Type B pancreatic cell (in vitro differentiated cells): Measurements from ENCODE around the gene RAX. TPM values are rescaled to one million over a fixed set of nuclear protein-coding genes. Genes with fewer than 3 reads are reported as not detected.

Experiments
- DNase-seq: peaks from one replicate; pipeline ENCODE4 v3.0.0; 2021; ENCODE audit warnings: mixed read lengths; ENCODE audit not compliant: unreplicated experiment; ENCODE audit errors: extremely low spot score
- H3K27ac Mint-ChIP-seq: 2 replicates; pipeline ENCODE4 v1.8.0; 2021; ENCODE audit warnings: mild to moderate bottlenecking, mixed read lengths
- H3K27me3 Mint-ChIP-seq: 2 replicates; pipeline ENCODE4 v1.8.0; 2021; ENCODE audit warnings: mixed read lengths
- H3K36me3 Mint-ChIP-seq: 2 replicates; pipeline ENCODE4 v1.8.0; 2021; ENCODE audit warnings: mixed read lengths
- H3K4me1 Mint-ChIP-seq: one replicate; pipeline ENCODE4 v1.8.0; 2021; ENCODE audit warnings: mixed read lengths; ENCODE audit not compliant: unreplicated experiment
- H3K4me3 Mint-ChIP-seq: 2 replicates; pipeline ENCODE4 v1.8.0; 2021; ENCODE audit warnings: mild to moderate bottlenecking, mixed read lengths
- H3K9me3 Mint-ChIP-seq: 2 replicates; pipeline ENCODE4 v1.8.0; 2021; ENCODE audit warnings: mixed read lengths
- CTCF ChIP-seq: fragments of 200-600 bp; sonication (generic); conservative IDR thresholded peaks from 2 replicates; pipeline ENCODE4 v1.5.0; 2021; ENCODE audit warnings: antibody characterized with exemption, mild to moderate bottlenecking
- total RNA-seq: library from RNA; stranded (reverse); gene quantifications from 2 replicates; pipeline ENCODE4 v1.2.1, GENCODE V29; 2021; ENCODE audit warnings: low replicate concordance

Gene RAX
- total RNA-seq, 1 donor from 2014 or later = not detected

- no peak overlapping the region for H3K4me3 Mint-ChIP-seq
- H3K4me1 Mint-ChIP-seq = peaks cover 5% of the 10 kb centered on the region
- no peak for TF ChIP-seq CTCF
- no peak for DNase-seq
- H3K27me3 Mint-ChIP-seq = peaks cover 100% of the 10 kb centered on the region
- H3K27ac Mint-ChIP-seq = no peak overlapping the region
- H3K36me3 Mint-ChIP-seq = peaks cover 4% of the 10 kb centered on the region
- no peaks in the 10 kb centered on the region for H3K9me3 Mint-ChIP-seq
Observed at GRCh38 chr18:59279193-59279592, 5.9 kb upstream of the RAX start.

GRCh38 chr18:59278793-59279192, 5.5 kb upstream of the RAX start:
- DNase-seq = no peak
- Mint-ChIP-seq H3K27me3 (peaks cover 100% of the 10 kb centered on the region), H3K36me3 (peaks cover 4% of the 10 kb centered on the region), H3K4me1 (peaks cover 5% of the 10 kb centered on the region), H3K4me3 (no peak overlapping the region), H3K27ac (no peak overlapping the region), H3K9me3 (no peaks in the 10 kb centered on the region)
- no peak for TF ChIP-seq CTCF

GRCh38 chr18:59276047-59276446, 2.8 kb upstream of the RAX start:
- H3K27me3 Mint-ChIP-seq = peaks cover 91% of the 10 kb centered on the region
- H3K9me3 Mint-ChIP-seq = no peaks in the 10 kb centered on the region
- peaks cover 5% of the 10 kb centered on the region for H3K4me1 Mint-ChIP-seq
- peaks cover 4% of the 10 kb centered on the region for H3K36me3 Mint-ChIP-seq
- H3K4me3 Mint-ChIP-seq = no peak overlapping the region
- H3K27ac Mint-ChIP-seq = no peak overlapping the region
- DNase-seq = no peak
- no peak for TF ChIP-seq CTCF

GRCh38 chr18:59275406-59275949, 2.2 kb upstream of the RAX start:
- Mint-ChIP-seq H3K27me3 (peaks cover 91% of the 10 kb centered on the region), H3K9me3 (no peaks in the 10 kb centered on the region), H3K4me3 (no peak overlapping the region), H3K4me1 (peaks cover 5% of the 10 kb centered on the region), H3K36me3 (peaks cover 4% of the 10 kb centered on the region), H3K27ac (no peak overlapping the region)
- no peak for TF ChIP-seq CTCF
- no peak for DNase-seq

- peaks cover 4% of the 10 kb centered on the region for H3K36me3 Mint-ChIP-seq
- H3K4me1 Mint-ChIP-seq = peaks cover 8% of the 10 kb centered on the region
- H3K27ac Mint-ChIP-seq = no peak overlapping the region
- no peak for TF ChIP-seq CTCF
- H3K9me3 Mint-ChIP-seq = no peaks in the 10 kb centered on the region
- no peak for DNase-seq
- peak overlapping the region; percentile 80 for H3K4me3 Mint-ChIP-seq
- H3K27me3 Mint-ChIP-seq = peaks cover 91% of the 10 kb centered on the region
Observed at GRCh38 chr18:59274533-59274928, 1.3 kb upstream of the RAX start.
